GM23338 (cell line): ENCODE data around the gene CCSAP. TPM values are rescaled to one million over a fixed set of nuclear protein-coding genes. Genes with fewer than 3 reads are reported as not detected.

Experiments used
- ATAC-seq: fragments of 200-7000 bp; cut with Tn5 transposase; 3 replicates; pipeline ENCODE4 v1.9.1; 2020
- DNase-seq: peaks from one replicate; pipeline ENCODE4 v3.0.0-alpha.2; 2015; ENCODE audit warnings: low spot score
- H2AFZ ChIP-seq: fragments of 200-600 bp; sonication (generic); 2 replicates; pipeline ENCODE4 v1.8.0; 2016; ENCODE audit warnings: antibody characterized with exemption, mild to moderate bottlenecking, moderate library complexity
- H3F3A ChIP-seq: fragments of 200-600 bp; sonication (generic); replicated peaks from 2 replicates; pipeline ENCODE4 v1.8.0; 2017; ENCODE audit warnings: antibody characterized with exemption, mixed run types, low read depth
- H3K27ac ChIP-seq: fragments of 200-600 bp; sonication (generic); 2 replicates; pipeline ENCODE4 v1.6.1; 2016; ENCODE audit warnings: low read depth
- H3K27me3 ChIP-seq: fragments of 200-600 bp; sonication (generic); 2 replicates; pipeline ENCODE4 v1.8.0; 2016; ENCODE audit warnings: mild to moderate bottlenecking, mixed run types, moderate library complexity; ENCODE audit not compliant: insufficient read depth
- H3K36me3 ChIP-seq: fragments of 200-600 bp; sonication (generic); 2 replicates; pipeline ENCODE4 v1.8.0; 2016; ENCODE audit warnings: mild to moderate bottlenecking; ENCODE audit not compliant: insufficient read depth
- H3K4me1 ChIP-seq: fragments of 200-600 bp; sonication (generic); 2 replicates; pipeline ENCODE4 v1.8.0; 2016; ENCODE audit warnings: mild to moderate bottlenecking, moderate library complexity; ENCODE audit not compliant: insufficient read depth
- H3K4me2 ChIP-seq: fragments of 200-600 bp; sonication (generic); 2 replicates; pipeline ENCODE4 v1.7.1; 2017; ENCODE audit warnings: mixed run types
- H3K4me3 ChIP-seq: fragments of 200-600 bp; sonication (generic); 2 replicates; pipeline ENCODE4 v1.6.1; 2016; ENCODE audit warnings: mixed run types
- H3K79me2 ChIP-seq: fragments of 200-600 bp; sonication (generic); replicated peaks from 2 replicates; pipeline ENCODE4 v1.8.0; 2017; ENCODE audit warnings: mild to moderate bottlenecking; ENCODE audit not compliant: insufficient read depth
- H3K9me2 ChIP-seq: fragments of 200-600 bp; sonication (generic); 2 replicates; pipeline ENCODE4 v1.8.0; 2017; ENCODE audit not compliant: insufficient read depth
- H4K20me1 ChIP-seq: fragments of 200-600 bp; sonication (generic); replicated peaks from 2 replicates; pipeline ENCODE4 v1.8.0; 2017; ENCODE audit warnings: mild to moderate bottlenecking; ENCODE audit not compliant: insufficient read depth
- H3K27ac Mint-ChIP-seq: 2 replicates; pipeline ENCODE4 v1.8.0; 2020; ENCODE audit warnings: inconsistent platforms, mild to moderate bottlenecking, moderate library complexity, mixed read lengths
- H3K27me3 Mint-ChIP-seq: 3 replicates; pipeline ENCODE4 v1.8.0; 2022; ENCODE audit warnings: low read depth, mild to moderate bottlenecking, moderate library complexity, mixed read lengths, inconsistent platforms; ENCODE audit not compliant: insufficient read depth, poor library complexity
- H3K36me3 Mint-ChIP-seq: 3 replicates; pipeline ENCODE4 v1.8.0; 2021; ENCODE audit warnings: low read depth, mild to moderate bottlenecking, inconsistent platforms, moderate library complexity, mixed read lengths
- H3K4me1 Mint-ChIP-seq: 3 replicates; pipeline ENCODE4 v1.8.0; 2020; ENCODE audit warnings: mild to moderate bottlenecking, inconsistent platforms, mixed read lengths
- H3K4me3 Mint-ChIP-seq: 3 replicates; pipeline ENCODE4 v1.8.0; 2021; ENCODE audit warnings: moderate library complexity, mild to moderate bottlenecking, inconsistent platforms, mixed read lengths
- H3K9me3 Mint-ChIP-seq: 3 replicates; pipeline ENCODE4 v1.8.0; 2020; ENCODE audit warnings: moderate library complexity, mild to moderate bottlenecking, inconsistent platforms, mixed read lengths
- CREB1 ChIP-seq: fragments of 250-450 bp; sonication (Bioruptor Pico); IDR thresholded peaks from 2 replicates; pipeline ENCODE4 v1.5.0; 2020; ENCODE audit warnings: low read depth, mild to moderate bottlenecking, moderate library complexity
- CTCF ChIP-seq, 2 experiments: fragments of 200-600 bp in 1 of 2; sonication (generic) in 1 of 2; conservative IDR thresholded peaks; 2 replicates each; pipeline versions ENCODE4 v1.5.1 to v1.6.1; 2016 to 2017; ENCODE audit warnings: antibody characterized with exemption in 2 of 2, low read depth in 2 of 2, mild to moderate bottlenecking in 2 of 2, moderate library complexity in 1 of 2
- ETS1 ChIP-seq: IDR thresholded peaks from 2 replicates; pipeline ENCODE4 v1.6.1; 2016; ENCODE audit warnings: antibody characterized with exemption
- EZH2 ChIP-seq: fragments of 200-600 bp; sonication (generic); IDR thresholded peaks from one replicate; pipeline ENCODE4 v1.8.0; 2017; ENCODE audit warnings: antibody characterized with exemption, mild to moderate bottlenecking, low read depth; ENCODE audit not compliant: unreplicated experiment
- EZH2phosphoT487 ChIP-seq: fragments of 200-600 bp; sonication (generic); IDR thresholded peaks from one replicate; pipeline ENCODE4 v1.8.1; 2018; ENCODE audit warnings: antibody characterized with exemption; ENCODE audit not compliant: unreplicated experiment
- NANOG ChIP-seq: IDR thresholded peaks from 2 replicates; pipeline ENCODE4 v1.6.1; 2016; ENCODE audit warnings: antibody characterized with exemption, borderline replicate concordance
- POLR2AphosphoS5 ChIP-seq: IDR thresholded peaks from 2 replicates; pipeline ENCODE4 v1.6.1; 2016; ENCODE audit warnings: antibody characterized with exemption, low read depth
- REST ChIP-seq: IDR thresholded peaks from one replicate; pipeline ENCODE4 v1.6.1; 2018; ENCODE audit warnings: antibody characterized with exemption; ENCODE audit not compliant: unreplicated experiment
- ZNF114 ChIP-seq: fragments of 250-450 bp; sonication (Bioruptor Pico); IDR thresholded peaks from 2 replicates; pipeline ENCODE4 v1.5.0; 2020; ENCODE audit warnings: mild to moderate bottlenecking, moderate library complexity
- ZNF331 ChIP-seq: fragments of 250-450 bp; sonication (Bioruptor Pico); IDR thresholded peaks from 2 replicates; pipeline ENCODE4 v1.5.0; 2020; ENCODE audit warnings: low read depth, mild to moderate bottlenecking, moderate library complexity
- ZNF462 ChIP-seq: fragments of 250-450 bp; sonication (Bioruptor Pico); IDR thresholded peaks from 2 replicates; pipeline ENCODE4 v1.5.0; 2020; ENCODE audit warnings: mild to moderate bottlenecking, moderate library complexity
- polyA plus RNA-seq: library from polyadenylated mRNA; unstranded; fragments of >200 nt; fragmentation: Nextera tagmentation; extraction: Ambion mirVana; gene quantifications from 2 replicates; pipeline ENCODE4 v1.2.1, GENCODE V29; 2016
- total RNA-seq: library from RNA; depleted of rRNA; stranded (reverse); fragments of >200 nt; shearing (Covaris generic); gene quantifications from 2 replicates; pipeline ENCODE4 v1.2.3, GENCODE V29; 2014

CCSAP gene
- total and polyA plus RNA-seq, 2 experiments from 2014 or later, result 4.2 to 13.3 TPM

- Histone ChIP-seq H3K4me3 (no peak overlapping the region), H3K4me1 (no peaks in the 10 kb centered on the region), H3K4me2 (no peak overlapping the region), H4K20me1 (no peaks in the 10 kb centered on the region), H3K79me2 (no peaks in the 10 kb centered on the region), H3K9me2 (no peaks in the 10 kb centered on the region), H3F3A (no peaks in the 10 kb centered on the region), H3K36me3 (peaks cover 16% of the 10 kb centered on the region), H3K27me3 (no peaks in the 10 kb centered on the region), H2AFZ (no peak overlapping the region), H3K27ac (0 out of 2 replicates have a peak overlapping the region, but pooled peaks have one; percentile 51)
- Mint-ChIP-seq H3K4me3 (no peak overlapping the region), H3K27me3 (no peaks in the 10 kb centered on the region), H3K36me3 (no peaks in the 10 kb centered on the region), H3K4me1 (no peaks in the 10 kb centered on the region), H3K27ac (no peak overlapping the region), H3K9me3 (no peaks in the 10 kb centered on the region; the same call in 2 of the 3 replicates)
- no peak for ATAC-seq
- no peak for DNase-seq
- no peak for TF ChIP-seq CREB1 (CRISPR knock-in tag)
- TF ChIP-seq ZNF114 (CRISPR knock-in tag), result no peak
- no peak for TF ChIP-seq EZH2phosphoT487
- no peak for TF ChIP-seq EZH2
- TF ChIP-seq CTCF (conservative IDR thresholded peaks at IDR 0.05; ENCODE audit: low read depth in 2 of 2), result no peak
- no peak for TF ChIP-seq ZNF462 (CRISPR knock-in tag)
- no peak for TF ChIP-seq ETS1
- no peak for TF ChIP-seq NANOG
- TF ChIP-seq POLR2AphosphoS5, result no peak
- no peak for TF ChIP-seq ZNF331
- no peak for TF ChIP-seq REST
Observed at GRCh38 chr1:229319487-229319886, 23.4 kb downstream of the CCSAP start.
